ENCODE measurements around the gene KXD1. TPM values are rescaled to one million over a fixed set of nuclear protein-coding genes. Genes with fewer than 3 reads are reported as not detected.
"Not testable (repeated sequence)": the region's sequence is repeated elsewhere in the genome, so short reads cannot be mapped to it uniquely, and the experiment has no call there.

KXD1 gene
- polyA plus RNA-seq, 1 donor = 71.3 TPM

DNA sequence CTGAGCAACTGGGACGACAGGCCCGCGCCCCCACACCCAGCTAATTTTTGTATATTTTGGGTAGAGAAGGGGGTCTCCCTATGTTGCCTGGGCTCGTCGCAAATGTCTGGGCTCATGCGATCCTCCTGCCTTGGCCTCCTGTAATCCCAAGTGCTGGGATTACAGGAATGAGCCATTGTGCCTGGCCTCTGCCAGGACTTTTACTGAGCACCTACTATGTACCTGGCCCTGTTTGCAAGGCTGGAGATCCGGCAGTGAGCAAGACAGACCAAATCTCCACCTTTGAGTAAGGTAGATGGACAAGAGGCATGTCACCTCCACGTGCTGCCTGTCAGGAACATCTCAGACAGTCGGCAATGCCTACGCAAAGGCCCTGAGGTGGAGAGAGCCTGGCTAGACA lies 21.2 kb upstream of the KXD1 start:
- no peak for DNase-seq (ENCODE audit: low read depth)

DNA sequence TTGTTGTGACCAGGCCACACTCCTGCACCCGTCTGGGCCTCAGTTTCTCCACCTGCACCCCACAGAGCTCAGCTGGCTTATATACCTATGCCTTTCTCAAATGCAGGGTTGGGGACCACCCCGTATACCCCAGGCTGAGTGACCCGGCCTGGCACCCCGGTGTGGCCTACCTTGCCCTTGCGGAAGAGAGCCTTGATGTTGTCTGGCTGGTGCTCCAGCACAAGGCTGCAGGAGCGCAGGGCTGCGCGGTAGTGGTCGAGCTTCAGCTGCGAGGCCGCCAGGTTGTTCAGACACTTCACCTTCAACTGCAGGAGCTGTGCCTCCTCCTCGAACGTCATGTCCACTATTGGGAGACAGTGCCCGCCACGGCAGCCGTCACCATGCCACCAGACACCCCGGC lies 20.2 kb upstream of the KXD1 start:
- DNase-seq (ENCODE audit: low read depth) = no peak

DNA sequence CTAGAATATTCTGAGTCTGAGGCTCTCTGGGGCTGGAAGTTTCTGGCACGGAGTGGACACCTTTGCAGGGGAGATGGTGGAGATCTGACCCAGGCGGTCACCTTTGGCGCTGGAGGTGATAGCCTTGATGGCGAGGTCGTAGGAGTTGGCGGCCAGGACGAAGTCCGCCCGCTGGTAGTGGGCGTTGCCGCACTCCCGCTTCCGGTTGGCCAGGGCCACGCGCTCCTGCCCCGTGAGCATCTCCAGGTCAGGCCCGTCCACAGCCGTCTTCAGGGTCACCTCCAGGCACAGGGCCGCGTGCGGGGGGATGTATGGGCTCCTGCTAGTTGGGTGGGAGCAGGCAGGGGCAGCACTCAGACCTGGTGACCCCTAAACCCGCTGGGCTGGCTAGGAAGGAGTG lies 19.6 kb upstream of the KXD1 start:
- DNase-seq (ENCODE audit: low read depth) = no peak

DNA sequence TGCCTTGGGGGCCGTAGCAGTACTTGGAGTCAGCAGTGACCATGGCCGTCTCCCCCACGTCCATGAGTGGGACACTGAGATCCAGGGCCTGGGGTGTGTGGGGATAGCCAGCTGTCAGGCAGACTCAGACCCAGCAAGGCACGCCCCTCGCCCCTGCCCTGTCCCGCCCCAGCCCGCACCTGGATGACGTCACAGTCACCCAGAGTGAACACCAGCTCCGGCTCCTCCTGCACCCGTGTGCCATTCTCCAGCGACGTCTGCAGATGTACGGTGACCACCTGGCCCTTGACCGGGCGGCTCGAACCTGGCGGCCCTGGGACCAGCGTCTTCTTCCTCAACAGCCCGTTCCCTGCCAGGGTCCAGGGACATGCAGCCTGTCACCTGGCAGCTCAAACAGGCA lies 18.3 kb upstream of the KXD1 start:
- no peak for DNase-seq (ENCODE audit: low read depth)

DNA sequence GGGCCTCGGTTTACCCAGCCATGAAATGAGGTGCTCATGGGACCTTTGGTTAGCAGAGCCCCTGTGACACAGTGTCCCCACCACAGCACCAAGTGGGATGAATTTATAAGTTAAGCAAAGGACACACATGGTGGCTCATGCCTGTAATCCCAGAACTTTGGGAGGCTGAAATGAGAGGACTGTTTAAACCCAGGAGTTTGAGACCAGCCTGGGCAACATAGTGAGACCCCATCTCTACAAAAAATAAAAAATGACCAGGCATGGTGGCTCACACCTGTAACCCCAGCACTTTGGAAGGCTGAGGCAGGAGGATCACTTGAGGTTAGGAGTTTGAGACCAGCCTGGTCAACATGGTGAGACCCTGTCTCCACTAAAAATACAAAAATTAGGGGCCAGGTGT lies 17.5 kb upstream of the KXD1 start:
- DNase-seq (ENCODE audit: low read depth) = not testable (repeated sequence)

DNA sequence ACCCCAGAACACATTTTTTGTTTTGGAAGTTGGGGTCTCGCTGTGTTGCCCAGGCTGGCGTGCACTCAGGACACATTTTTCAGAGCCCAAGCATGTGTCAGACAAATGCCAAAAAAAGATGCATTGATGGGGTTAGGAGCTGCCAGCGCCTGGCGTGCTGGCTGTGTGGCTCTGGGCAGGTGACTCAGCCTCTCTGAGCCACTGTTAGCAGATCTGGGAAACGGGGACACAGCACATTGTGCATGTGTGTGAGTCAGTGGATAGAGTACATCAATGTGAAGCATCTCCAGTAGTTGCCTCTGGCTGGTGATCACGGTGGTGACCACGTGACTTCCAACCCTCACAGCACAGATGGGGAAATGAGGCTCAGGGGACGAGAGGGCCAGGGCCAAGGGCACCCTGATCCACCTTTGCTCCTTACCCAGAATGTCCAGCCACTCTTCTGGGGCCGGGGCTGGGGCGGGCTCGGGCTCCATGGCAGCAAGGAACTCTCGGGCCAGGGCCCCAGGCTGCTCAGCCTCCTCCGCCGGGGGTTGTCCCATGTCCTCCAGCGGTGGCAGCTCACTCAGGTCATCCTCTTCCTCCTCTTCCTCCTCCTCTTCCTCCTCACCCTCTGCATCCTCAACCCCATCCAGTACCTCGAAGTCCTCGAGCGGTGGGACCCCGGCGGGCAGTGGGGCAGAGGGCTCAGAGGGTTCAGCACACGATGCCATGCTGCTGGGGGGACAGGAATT lies 16.2 kb upstream of the KXD1 start:
- DNase-seq (ENCODE audit: low read depth) = no peak

DNA sequence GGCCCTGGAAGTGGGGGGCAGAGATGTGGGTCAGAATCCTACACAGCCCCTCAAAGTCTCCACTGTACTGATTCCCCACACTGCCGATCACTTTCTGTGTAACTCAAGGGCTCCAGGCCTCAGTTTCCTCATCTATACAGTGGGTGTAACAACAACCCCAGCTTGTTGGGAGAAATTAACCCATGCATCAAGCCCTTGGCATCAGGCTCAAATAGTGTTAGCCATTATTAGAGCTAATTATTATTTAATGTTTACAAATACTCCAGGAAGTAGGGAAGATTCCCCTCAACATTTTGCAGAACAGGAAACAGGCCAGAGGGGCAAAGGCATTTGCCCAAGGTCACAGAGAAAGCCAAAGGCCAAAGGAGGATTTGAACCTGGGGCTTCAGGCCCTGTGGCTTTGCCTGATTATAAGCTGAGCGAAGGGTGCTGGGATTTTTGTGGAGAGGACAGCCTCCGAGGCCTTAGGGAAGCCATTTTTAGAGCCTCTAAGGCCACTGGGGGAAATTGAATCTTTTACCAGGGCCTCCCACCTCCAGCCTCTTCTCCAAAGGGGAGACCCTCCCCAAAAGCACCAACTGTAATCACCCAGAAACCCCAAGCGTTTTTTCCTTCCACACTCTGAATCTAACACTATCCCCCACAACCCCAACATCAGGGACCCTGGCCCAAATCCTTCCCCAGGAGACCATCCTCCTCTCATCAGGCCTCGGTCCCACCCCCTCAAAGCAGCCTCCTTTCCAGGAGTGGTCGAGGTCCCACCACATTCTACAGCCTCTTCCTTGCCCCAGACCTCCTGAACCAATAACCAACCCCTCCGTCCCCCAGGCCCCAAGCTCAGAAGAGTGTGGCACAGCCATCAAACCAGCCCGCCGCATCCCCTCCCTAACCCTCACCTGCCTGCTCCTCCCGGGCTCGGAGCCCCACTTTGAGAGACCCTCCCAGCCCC lies 15.4 kb upstream of the KXD1 start:
- no peak for DNase-seq (ENCODE audit: low read depth)

DNA sequence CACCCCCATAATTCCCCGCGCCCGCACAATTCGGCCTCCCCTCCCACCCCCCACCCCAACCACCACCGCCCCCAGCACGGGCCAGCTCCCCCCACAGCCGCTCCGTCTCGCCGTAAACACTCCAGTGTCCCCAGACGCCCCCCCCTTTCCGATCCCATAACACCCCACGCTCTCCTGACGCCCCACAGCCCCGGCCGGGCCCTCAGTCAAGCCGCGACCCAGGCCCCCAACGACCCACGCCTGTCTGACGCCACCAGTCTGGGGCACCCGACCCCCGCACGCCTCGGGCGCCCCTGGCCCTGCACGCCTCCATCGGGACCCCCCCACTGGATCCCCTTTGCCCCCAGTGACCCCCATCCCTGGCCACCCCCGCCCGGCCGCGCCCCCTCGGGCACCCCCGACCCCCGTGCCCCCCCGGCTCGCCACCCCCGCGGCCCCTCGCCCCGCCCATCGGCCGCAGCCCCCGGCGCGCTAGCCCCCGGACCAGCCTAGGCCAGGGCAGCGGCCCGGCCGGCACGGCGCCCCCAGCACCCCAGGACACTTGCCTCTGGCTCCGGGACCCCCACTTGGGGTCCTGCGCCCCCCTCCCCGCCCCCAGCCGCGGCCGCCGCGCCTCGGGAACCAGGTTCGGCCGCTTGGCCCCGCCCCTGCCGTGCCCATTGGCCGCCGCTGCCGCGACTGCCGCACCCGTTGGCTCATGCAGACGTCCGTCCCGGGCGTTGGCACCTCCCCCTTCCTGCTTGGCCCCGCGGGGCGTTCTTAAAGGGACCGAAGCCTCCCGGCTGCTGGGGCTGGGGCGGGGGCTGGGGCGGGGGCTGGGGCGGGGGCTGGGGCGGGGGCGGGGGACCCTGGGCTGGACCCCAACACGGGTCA lies 14.5 kb upstream of the KXD1 start, which contains the start of gene FKBP8:
Gene FKBP8, minus strand, starts transcription at position 633 of the 873 bp plus-strand sequence. CDS start 1,603 bp downstream, outside the sequence.
- no peak for DNase-seq (ENCODE audit: low read depth)

DNA sequence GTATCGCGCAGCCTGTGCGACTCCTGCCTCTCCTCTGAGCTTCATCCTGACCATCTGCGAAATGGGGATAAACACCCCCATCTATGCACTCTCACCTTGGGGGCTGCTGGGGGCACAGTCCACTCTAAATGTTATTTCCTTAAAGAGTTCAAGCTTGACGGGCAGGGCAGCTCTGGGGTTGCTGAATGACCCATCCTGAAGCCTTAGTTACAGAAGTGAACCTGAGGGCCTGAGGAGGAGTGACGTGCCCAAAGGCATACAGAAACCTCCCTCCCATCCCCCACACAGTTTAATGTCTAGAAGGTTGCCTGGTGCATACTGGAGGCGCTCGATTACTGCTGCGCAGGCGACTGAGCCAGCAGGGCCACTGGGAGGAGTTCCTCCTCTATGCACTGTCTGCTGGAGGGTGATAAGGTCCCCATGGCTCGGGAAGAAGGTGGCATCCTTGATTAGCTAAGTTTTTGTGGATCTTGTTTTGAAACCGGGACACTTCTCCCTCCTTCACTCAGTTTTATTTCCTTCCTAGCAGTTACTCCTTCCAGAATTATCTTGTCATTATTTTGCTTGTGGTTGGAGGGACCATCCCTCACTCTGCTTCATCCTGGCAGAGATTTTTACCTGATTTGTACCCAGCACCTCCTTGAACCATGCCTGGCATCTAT lies 13.7 kb upstream of the KXD1 start:
- DNase-seq (ENCODE audit: low read depth) = no peak

DNA sequence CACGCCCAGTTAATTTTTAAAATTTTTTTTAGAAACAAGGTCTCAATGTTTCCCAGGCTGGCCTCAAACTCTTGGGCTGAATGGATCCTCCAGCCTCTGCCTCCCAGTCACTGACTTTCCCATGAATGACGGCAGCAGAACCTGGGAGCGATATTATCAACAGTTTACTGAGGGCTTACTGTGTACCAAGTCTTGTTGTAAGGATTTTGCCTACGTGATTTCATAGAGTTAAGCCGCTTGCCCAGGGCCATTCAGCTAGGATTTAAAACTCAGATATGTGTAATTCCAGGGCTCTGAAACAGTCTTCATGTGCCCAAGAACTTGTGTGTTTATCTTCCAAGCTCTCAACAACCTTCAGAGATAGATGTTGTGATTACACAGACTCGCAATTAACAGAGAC lies 6.0 kb upstream of the KXD1 start:
- DNase-seq (ENCODE audit: low read depth) = no peak

DNA sequence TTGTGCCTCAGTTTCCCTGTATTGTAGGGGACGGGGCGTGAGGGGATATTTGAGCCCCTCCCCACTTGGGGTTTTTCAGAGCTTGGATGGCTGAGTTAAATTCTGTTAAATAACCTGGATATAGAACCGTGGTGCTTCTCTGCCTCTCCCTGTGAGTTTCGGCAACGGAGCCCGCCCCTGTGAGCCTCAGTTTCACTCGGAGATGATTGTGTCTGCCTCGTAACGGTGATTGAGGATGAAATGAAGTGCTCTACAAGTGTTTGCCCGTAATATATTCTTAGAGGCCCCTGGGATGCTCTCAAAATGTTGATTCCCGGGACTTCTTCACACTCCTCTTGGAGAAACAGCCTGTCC lies 509 bp downstream of the KXD1 start:
- no peak for DNase-seq (ENCODE audit: low read depth)

DNA sequence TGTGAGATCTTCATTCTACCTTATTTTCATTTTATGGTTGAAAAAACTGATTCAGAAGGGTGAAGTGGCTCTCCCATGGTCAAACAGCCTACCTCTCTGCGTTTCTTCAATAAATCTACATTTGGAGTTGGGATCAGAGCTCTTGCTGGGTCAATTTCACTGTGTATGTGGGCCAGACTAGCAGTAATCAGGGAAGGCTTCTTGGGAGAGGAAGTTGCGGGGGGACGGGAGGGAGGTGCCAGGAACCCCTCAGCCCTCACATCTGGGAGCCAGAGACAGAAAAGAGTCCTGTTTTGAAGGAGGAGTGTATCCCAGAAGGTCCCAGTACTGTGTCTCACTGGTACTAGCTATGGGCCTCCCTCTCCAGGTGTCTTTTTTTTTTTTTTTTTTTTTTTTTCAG lies 934 bp downstream of the KXD1 start:
- no peak for DNase-seq (ENCODE audit: low read depth)

DNA sequence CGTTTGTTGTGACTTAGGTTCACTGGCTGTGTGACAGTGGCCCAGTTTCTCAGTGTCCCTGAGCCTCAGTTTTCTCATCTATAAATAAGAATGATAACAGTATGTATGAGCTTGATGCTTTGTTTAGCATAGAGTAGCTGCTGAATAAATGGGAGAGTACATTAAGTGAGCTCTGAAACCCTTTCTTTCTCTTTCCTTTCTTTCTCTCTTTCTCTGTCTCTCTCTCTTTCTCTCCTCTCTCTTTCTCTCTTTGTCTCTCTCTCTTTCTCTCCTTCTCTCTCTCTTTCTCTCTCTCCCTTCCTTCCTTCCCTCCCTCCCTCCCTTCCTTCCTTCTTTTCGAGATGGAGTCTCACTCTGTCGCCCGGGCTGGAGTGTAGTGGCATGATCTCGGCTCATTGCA lies 2.0 kb downstream of the KXD1 start:
- DNase-seq (ENCODE audit: low read depth) = no peak

DNA sequence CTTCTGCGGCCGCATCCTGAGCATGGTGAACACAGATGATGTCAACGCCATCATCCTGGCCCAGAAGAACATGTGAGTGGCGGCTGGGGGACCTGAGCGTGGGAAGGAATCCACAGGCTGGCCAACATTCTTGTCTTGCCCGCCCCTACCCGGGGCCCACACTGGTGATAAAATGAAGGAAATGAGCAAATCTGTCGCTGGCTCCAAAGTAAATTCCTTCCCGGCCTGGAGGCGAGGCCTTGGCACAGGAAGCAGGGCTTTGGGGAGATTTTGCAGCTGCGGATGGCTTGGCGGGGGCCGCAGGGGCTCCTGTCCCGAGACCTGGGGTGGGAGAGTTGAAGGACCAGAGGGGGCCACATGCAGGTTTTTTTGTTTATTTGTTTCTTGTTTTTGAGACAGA lies 4.4 kb downstream of the KXD1 start:
- DNase-seq (ENCODE audit: low read depth) = no peak

DNA sequence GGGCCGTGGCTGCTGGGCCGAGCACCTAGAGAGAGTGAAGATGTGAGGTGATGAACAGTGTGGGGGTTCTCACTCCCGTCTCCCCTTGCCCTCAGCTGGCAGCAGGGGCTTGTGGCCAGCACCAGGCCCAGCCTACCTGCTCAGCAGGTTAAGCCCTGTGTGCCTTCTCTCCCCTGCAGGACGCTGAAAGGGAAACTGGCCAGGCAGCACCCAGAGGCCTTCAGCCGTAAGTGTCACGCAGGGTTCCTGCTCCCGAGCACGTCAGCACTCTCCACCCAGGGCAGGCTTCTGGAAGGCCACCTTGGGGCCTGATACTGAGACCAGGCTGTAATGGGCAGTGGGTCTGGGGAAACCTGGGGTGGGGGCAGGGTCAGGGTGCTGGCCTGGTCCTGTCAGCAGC lies 9.3 kb downstream of the KXD1 start:
- DNase-seq (ENCODE audit: low read depth) = no peak

DNA sequence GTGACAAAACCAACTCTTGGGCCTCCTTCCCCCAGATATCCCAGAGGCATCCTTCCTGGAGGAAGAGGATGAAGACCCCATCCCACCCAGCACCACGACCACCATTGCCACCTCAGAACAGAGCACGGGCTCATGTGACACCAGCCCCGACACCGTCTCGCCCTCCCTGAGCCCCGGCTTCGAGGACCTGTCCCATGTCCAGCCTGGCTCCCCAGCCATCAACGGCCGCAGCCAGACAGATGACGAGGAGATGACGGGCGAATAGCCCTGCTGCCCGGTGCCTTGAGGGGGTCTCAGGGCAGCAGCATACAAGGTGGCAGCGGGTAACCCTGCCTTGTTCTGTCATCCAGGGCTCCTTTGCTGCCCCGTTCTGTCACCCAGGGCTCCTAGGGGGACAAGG lies 10.7 kb downstream of the KXD1 start:
- no peak for DNase-seq (ENCODE audit: low read depth)

DNA sequence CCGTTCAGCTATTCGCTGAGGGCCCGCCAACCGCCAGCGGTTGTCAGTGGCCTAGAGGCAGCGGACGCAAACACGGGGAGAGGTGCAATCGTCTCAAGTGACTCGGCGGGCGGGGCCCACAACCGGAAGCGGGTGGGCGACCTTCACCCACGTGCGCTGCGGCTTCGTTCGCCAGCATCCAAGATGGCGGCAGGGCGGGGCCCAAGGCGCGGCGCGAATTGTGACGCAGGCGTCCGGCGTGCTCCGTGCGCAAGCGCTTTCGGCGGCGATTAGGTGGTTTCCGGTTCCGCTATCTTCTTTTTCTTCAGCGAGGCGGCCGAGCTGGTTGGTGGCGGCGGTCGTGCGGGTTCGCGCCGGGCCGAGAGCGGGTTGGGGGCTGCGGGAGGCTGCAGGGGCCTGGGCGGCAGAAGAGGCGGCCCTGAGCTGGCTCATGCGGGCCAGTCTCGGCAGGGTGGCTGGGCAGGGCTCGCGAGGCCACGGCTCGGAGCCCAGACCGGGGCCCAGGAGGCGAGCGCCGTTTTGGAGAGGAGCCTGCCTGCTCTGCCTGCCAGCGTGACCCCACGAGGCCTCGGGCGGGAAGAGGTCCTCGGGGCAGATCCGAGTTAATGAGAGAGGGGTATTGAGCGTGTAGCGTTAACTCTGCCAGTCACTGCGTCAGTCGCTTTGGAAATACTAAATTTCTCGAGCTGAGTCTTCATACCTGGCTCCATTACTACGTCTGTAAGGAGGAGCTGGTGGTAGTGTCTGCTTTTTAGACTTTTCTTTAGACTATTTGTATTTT lies 14.1 kb downstream of the KXD1 start, which contains the start of gene UBA52:
Gene UBA52, plus strand, starts transcription at position 294 of the 781 bp plus-strand sequence. CDS start 1,444 bp downstream, outside the sequence.
- DNase-seq (ENCODE audit: low read depth) = peak; percentile 86

DNA sequence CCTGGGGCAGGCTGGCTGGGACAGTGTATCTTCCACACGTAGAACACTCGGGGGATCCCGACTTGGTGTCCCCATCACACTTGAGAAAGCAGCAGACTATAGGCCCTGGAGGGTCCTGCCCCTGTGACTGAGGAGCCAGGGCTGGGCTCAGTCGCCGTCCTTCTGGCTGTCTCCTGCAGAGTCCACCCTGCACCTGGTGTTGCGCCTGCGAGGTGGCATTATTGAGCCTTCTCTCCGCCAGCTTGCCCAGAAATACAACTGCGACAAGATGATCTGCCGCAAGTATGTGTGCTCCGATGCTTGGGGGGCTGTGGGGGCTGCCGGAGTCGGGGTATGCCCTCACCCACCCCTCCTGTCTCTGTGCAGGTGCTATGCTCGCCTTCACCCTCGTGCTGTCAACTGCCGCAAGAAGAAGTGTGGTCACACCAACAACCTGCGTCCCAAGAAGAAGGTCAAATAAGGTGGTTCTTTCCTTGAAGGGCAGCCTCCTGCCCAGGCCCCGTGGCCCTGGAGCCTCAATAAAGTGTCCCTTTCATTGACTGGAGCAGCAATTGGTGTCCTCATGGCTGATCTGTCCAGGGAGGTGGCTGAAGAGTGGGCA lies 17.1 kb downstream of the KXD1 start:
- no peak for DNase-seq (ENCODE audit: low read depth)

DNA sequence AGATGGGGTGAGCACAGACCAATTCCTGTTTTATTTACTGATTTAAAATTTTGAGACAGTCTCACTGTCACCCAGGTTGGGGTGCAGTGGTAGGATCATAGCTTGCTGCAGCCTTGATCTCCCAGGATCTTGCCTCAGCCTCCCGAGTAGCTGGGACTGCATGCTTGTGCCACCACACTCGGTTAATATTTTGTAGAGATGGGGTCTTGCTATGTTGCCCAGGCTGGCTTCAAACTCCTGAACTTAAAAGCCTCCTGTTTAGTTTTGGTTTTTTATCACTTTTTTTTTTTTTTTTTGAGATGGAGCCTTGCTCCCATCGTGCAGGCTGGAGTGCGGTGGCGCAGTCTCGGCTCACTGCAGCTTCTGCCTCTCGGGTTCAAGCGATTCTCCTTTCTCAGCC lies 18.7 kb downstream of the KXD1 start:
- no peak for DNase-seq (ENCODE audit: low read depth)

DNA sequence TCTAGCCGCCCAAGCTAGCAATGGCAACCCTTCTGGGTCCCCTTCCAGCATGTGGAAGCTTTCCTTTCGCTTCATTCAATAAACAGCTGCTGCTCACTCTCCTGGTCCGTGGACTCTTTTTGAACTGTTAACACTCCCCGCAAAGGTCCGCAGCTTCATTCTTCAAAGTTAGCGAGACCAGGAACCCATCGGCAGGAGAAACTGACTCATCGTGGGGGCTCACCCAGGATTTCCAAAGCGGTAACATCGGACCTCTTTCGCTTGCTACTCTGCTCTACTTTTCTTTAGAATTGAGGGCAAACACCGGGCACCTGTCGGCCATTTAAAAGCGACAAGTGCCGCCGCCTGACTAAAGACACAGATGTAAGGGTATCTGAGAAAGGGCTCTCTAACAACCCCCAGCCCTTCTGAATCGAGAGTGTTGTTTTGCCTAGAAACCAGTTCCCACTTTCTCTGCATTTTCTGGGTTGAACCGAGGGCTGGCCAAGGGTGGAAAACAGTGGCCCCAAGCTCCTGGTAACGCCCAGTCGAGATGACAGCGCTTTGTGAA lies 19.8 kb downstream of the KXD1 start:
- no peak for DNase-seq (ENCODE audit: low read depth)
